Natural killer cell treated with Interleukin-12 subunit alpha and Interleukin-12 subunit beta and Interleukin-15 and Interleukin-18, amount 100 ng/mL, for 72 hours (primary cell): ENCODE results near the gene CFAP299. TPM values are rescaled to one million over a fixed set of nuclear protein-coding genes. Genes with fewer than 3 reads are reported as not detected.
"Not testable (repeated sequence)": the region's sequence is repeated elsewhere in the genome, so short reads cannot be mapped to it uniquely, and the experiment has no call there.

Experiments used
- ATAC-seq, 2 donors: fragments of 150-1000 bp; cut with Tn5 transposase in 1 of 2; sonication (Bioruptor Pico), chemical (Tn5 transposase) in 1 of 2; 2 replicates each; pipeline ENCODE4 v1.10.0; 2021
- DNase-seq: peaks from one replicate; pipeline ENCODE4 v3.0.0; 2022; ENCODE audit warnings: low spot score
- H3K27ac Mint-ChIP-seq, 2 donors: 1 replicate in 1 of 2; 2 replicates in 1 of 2; pipeline ENCODE4 v1.8.0; 2022; ENCODE audit warnings: mixed read lengths in 2 of 2, mild to moderate bottlenecking in 1 of 2, moderate library complexity in 1 of 2
- H3K27me3 Mint-ChIP-seq, 2 donors: 1 replicate in 1 of 2; 2 replicates in 1 of 2; pipeline ENCODE4 v1.8.0; 2022; ENCODE audit warnings: mixed read lengths in 2 of 2
- H3K36me3 Mint-ChIP-seq: one replicate; pipeline ENCODE4 v1.8.0; 2022; ENCODE audit warnings: mixed read lengths
- H3K4me1 Mint-ChIP-seq, 2 donors: 1 replicate in 1 of 2; 2 replicates in 1 of 2; pipeline ENCODE4 v1.8.0; 2022; ENCODE audit warnings: low read depth in 2 of 2, mixed read lengths in 2 of 2, mild to moderate bottlenecking in 1 of 2
- H3K4me3 Mint-ChIP-seq: one replicate; pipeline ENCODE4 v1.8.0; 2022; ENCODE audit warnings: mixed read lengths
- H3K9me3 Mint-ChIP-seq: 2 replicates; pipeline ENCODE4 v1.8.0; 2022; ENCODE audit warnings: mixed read lengths
- total RNA-seq, 2 donors: library from RNA; stranded (reverse); gene quantifications; one replicate each; pipeline ENCODE4 v1.2.3, GENCODE V29; 2022

CFAP299 gene
- total RNA-seq, 2 donors from 2014 or later, result not detected

GRCh38 chr4:80594701-80595100 is 259.2 kb downstream of the CFAP299 start:
- H3K27me3 Mint-ChIP-seq, result no peaks in the 10 kb centered on the region
- DNase-seq (no peak), ATAC-seq (no peak)
- no peaks in the 10 kb centered on the region for H3K36me3 Mint-ChIP-seq
- H3K27ac Mint-ChIP-seq, result no peak overlapping the region
- no peak overlapping the region for H3K4me3 Mint-ChIP-seq
- no peaks in the 10 kb centered on the region for H3K9me3 Mint-ChIP-seq
- no peaks in the 10 kb centered on the region for H3K4me1 Mint-ChIP-seq

DNA sequence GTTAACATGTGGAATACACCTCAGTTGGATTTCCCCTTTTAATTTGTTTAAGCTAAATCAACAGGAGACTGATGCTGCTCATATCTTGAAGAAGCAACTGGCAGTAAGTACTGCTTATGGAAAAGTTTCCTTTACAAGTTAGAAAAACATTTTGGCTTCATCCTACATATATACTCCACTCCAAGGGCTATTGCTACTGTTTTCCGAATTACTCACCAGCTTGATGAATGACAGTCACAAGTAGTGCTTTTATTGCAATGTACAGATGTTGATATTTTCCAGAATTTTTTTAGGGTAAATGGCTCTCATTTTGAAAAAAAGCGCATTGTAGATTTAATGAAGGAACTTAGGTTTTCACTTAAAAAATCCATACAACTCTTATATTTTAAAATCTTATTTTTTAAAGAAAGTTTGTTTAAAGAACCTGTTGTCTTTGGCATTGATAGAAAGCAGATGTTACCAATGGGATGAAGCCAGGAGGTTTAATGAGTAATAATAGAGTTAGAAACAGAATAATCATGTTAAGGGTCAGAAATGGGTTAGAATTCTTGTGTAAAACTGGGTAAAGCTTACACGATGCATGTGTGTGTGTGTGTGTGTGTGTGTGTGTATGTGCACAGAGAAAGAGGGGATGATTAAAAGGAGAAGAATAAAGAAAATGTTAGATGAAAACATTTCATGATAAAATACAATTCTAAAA is 272.9 kb downstream of the CFAP299 start:
- DNase-seq (no peak), ATAC-seq (no peak)
- Mint-ChIP-seq H3K27ac (no peak overlapping the region), H3K27me3 (peaks cover 8 to 12% of the 10 kb centered on the region in 2 donors), H3K4me3 (no peak overlapping the region), H3K4me1 (no peaks in the 10 kb centered on the region), H3K36me3 (no peaks in the 10 kb centered on the region), H3K9me3 (no peaks in the 10 kb centered on the region)

GRCh38 chr4:80610199-80610598 is 274.7 kb downstream of the CFAP299 start:
- no peak overlapping the region for H3K4me3 Mint-ChIP-seq
- H3K27ac Mint-ChIP-seq, result no peak overlapping the region
- H3K4me1 Mint-ChIP-seq, result no peaks in the 10 kb centered on the region
- ATAC-seq (no peak), DNase-seq (no peak)
- no peaks in the 10 kb centered on the region for H3K36me3 Mint-ChIP-seq
- H3K9me3 Mint-ChIP-seq, result no peaks in the 10 kb centered on the region
- peaks cover 8 to 12% of the 10 kb centered on the region in 2 donors for H3K27me3 Mint-ChIP-seq

DNA sequence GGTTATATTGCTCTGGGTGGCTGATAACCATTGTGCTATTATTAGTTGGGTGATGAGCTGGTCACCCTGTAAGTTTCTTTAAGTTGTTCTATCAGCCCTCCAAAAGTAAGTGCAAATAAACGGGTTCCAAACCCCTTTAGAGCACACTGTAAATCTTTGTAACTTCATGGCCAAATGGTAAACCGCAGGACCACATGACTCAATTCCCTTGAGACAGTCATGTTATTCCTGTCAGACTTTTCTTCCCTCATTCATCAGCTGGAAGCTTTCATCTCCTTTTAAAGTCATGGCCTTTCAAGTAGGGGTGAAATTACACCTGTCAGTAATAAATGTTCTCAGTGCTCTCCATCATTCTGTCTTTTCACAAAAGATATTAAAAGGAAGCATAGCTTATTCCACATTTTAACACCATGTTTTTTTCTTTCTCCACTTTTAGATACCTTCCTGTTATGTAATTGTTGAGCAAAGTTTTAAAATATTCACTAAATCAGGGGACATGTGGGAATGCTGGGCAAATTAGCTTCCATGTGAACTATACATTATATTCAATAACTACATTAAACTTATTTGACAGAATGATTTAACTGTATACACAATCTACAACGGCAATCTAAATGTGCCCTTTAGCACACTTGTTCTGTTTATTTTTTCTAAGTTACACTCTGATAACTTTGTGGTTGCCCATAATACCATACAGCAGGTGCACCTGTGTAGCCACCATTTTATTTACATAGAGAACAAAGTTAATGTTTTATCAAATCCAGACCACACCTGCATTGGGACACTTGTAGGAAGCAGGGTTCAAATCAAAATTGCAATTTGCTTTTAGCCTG is 275.5 kb downstream of the CFAP299 start:
- ATAC-seq (no peak), DNase-seq (no peak)
- H3K4me3 Mint-ChIP-seq, result no peak overlapping the region
- H3K36me3 Mint-ChIP-seq, result no peaks in the 10 kb centered on the region
- no peaks in the 10 kb centered on the region for H3K4me1 Mint-ChIP-seq
- H3K27me3 Mint-ChIP-seq, result peaks cover 8 to 12% of the 10 kb centered on the region in 2 donors
- H3K27ac Mint-ChIP-seq, result no peak overlapping the region
- H3K9me3 Mint-ChIP-seq, result no peaks in the 10 kb centered on the region

DNA sequence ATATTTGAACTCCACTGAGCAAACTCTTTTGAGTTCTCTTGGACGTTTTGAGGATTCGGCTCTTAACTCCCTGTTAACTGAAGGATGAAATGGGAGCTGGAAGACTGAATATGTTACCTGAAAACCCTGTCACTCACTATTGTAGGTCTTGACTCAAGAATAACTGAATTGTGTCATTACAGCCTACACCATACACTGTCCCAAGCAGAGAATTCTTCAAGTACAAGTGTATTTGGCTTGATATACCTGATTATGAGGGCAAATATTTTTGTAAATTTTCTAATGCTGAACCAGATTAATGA is 276.1 kb downstream of the CFAP299 start:
- H3K4me3 Mint-ChIP-seq, result no peak overlapping the region
- DNase-seq, result no peak
- H3K27ac Mint-ChIP-seq, result no peak overlapping the region
- no peaks in the 10 kb centered on the region for H3K4me1 Mint-ChIP-seq
- no peaks in the 10 kb centered on the region for H3K36me3 Mint-ChIP-seq
- no peak for ATAC-seq
- H3K9me3 Mint-ChIP-seq, result no peaks in the 10 kb centered on the region
- peaks cover 8 to 10% of the 10 kb centered on the region in 2 donors for H3K27me3 Mint-ChIP-seq

DNA sequence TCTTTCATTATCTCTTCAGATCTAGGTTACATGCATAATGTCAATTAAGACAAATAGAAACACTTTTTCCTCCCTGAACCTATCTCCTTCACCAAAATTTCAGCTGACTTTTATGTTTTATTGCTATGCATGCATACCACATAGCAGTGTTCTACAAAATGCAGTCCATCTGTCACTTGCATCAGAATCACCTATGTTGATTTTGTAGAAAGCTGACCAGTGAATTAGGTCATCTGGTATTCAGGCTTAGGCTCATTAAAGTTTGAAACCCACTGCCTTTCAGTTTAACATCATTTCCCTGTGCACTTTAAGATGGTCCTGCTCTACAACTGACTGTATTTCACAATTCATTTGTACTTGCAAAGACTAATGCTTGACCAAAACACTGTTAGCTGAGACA is 277.9 kb downstream of the CFAP299 start:
- Mint-ChIP-seq H3K4me3 (no peak overlapping the region), H3K36me3 (no peaks in the 10 kb centered on the region), H3K9me3 (no peaks in the 10 kb centered on the region), H3K4me1 (no peaks in the 10 kb centered on the region), H3K27me3 (peaks cover 4 to 7% of the 10 kb centered on the region in 2 donors), H3K27ac (no peak overlapping the region)
- ATAC-seq (no peak), DNase-seq (no peak)

DNA sequence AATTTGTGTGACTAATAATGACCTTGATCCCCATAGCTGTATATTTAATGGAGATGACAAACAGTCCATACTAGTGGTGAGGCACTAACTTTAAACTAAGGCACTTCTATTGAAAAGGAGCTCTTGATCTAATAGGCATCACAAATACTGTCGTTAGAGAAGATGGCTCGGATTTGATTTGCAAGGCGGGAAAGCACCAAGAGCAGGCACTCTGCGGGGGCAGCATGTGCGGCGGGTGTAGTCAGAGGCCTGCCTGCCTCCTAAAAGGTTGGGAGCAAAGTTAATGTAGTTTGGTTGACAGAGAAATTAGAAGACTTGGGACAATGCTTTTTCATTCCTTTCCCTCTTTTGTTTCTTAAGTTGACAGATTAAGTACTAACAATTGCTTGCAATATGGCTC is 278.8 kb downstream of the CFAP299 start:
- Mint-ChIP-seq H3K4me3 (no peak overlapping the region), H3K9me3 (no peaks in the 10 kb centered on the region), H3K36me3 (no peaks in the 10 kb centered on the region), H3K27ac (no peak overlapping the region), H3K4me1 (no peaks in the 10 kb centered on the region), H3K27me3 (peaks cover 2 to 7% of the 10 kb centered on the region in 2 donors)
- DNase-seq, result no peak
- no peak for ATAC-seq

DNA sequence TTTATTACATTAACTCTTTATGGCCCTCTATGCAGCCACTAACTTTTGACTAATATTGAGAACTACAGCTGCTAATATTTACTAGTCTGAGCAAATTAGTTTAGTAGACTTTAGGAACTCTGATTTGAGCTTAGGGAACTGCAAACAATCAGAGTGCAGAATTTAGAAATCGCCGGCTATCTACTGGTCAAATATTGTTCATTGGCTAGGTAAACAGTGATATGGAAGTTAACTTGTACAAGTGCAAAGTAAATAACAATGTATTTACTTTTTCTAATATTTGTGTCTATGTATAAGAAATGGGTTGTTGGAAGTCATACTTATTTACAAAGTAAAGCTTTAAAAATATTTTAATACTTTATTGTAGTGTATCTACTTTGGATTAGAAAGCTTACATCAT is 279.6 kb downstream of the CFAP299 start:
- no peak overlapping the region for H3K27ac Mint-ChIP-seq
- no peaks in the 10 kb centered on the region for H3K9me3 Mint-ChIP-seq
- DNase-seq, result no peak
- H3K27me3 Mint-ChIP-seq, result peaks cover 3 to 7% of the 10 kb centered on the region in 2 donors
- ATAC-seq, result no peak
- no peak overlapping the region for H3K4me3 Mint-ChIP-seq
- H3K36me3 Mint-ChIP-seq, result no peaks in the 10 kb centered on the region
- no peaks in the 10 kb centered on the region for H3K4me1 Mint-ChIP-seq

DNA sequence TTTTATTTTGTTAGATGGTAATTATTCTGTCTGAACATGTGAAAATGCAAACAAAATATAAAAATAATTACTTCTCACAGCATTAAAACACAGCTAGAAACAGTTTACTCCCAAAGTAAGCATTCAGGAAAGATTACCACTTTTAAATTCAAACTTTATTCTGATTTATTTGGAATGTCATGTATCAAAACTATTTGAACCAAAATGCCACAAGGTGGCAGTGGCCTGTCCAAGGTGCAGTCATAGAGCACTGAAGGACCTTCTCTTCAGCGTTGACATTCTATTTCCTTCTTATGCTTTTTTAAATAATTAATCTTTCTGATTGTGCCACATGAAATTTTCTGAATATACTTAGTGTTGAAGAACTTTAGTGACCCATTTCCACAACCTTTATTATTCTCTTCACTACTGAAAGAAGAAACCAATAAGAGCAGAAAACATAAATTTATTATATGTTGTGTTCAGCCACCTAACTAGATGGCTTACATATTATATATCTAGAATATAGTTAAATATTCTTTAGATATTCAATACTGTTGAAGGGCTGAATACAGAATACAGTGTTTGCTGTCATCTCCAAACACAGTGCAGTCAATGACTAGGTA is 283.6 kb downstream of the CFAP299 start:
- Mint-ChIP-seq H3K36me3 (peaks cover 15% of the 10 kb centered on the region), H3K9me3 (peaks cover 7% of the 10 kb centered on the region), H3K4me1 (no peaks in the 10 kb centered on the region), H3K27me3 (peaks cover 11 to 22% of the 10 kb centered on the region in 2 donors), H3K4me3 (no peak overlapping the region), H3K27ac (no peak overlapping the region)
- DNase-seq (no peak), ATAC-seq (no peak)

GRCh38 chr4:80631861-80632260 is 296.3 kb downstream of the CFAP299 start:
- H3K27me3 Mint-ChIP-seq, result peaks cover 0 to 7% of the 10 kb centered on the region in 2 donors
- H3K27ac Mint-ChIP-seq, result no peak overlapping the region
- H3K4me1 Mint-ChIP-seq, result no peaks in the 10 kb centered on the region
- no peaks in the 10 kb centered on the region for H3K36me3 Mint-ChIP-seq
- no peaks in the 10 kb centered on the region for H3K9me3 Mint-ChIP-seq
- ATAC-seq (no peak), DNase-seq (no peak)
- H3K4me3 Mint-ChIP-seq, result no peak overlapping the region

- Mint-ChIP-seq H3K4me3 (no peak overlapping the region), H3K4me1 (no peaks in the 10 kb centered on the region), H3K27me3 (no peaks in the 10 kb centered on the region), H3K9me3 (no peaks in the 10 kb centered on the region), H3K36me3 (no peaks in the 10 kb centered on the region), H3K27ac (no peak overlapping the region)
- no peak for DNase-seq
- no peak for ATAC-seq
These were observed 301.7 kb downstream of the CFAP299 start for GRCh38 chr4:80637190-80637589.

DNA sequence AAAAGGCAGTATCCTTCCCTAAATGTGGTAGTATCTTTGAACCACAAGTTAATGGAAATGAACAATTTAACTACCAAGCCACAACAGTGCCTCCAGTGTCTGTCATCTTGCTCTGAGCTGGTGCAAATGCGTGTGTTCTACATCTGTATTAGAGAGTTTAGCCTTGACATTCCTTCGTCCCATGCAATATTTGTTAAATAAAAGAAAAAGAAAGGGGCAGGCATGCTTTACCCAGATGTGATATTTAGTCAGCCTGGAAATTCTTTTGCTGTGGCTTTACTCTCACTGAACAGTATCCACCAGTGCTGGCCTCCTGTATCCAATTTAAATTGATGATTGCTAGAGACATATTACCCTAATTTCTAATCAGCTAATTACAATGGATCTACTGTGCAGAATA is 310.5 kb downstream of the CFAP299 start:
- no peak overlapping the region for H3K27ac Mint-ChIP-seq
- no peaks in the 10 kb centered on the region for H3K4me1 Mint-ChIP-seq
- no peak for DNase-seq
- H3K9me3 Mint-ChIP-seq, result no peaks in the 10 kb centered on the region
- ATAC-seq, result no peak
- peaks cover 7 to 11% of the 10 kb centered on the region in 2 donors for H3K27me3 Mint-ChIP-seq
- H3K4me3 Mint-ChIP-seq, result no peak overlapping the region
- no peaks in the 10 kb centered on the region for H3K36me3 Mint-ChIP-seq

DNA sequence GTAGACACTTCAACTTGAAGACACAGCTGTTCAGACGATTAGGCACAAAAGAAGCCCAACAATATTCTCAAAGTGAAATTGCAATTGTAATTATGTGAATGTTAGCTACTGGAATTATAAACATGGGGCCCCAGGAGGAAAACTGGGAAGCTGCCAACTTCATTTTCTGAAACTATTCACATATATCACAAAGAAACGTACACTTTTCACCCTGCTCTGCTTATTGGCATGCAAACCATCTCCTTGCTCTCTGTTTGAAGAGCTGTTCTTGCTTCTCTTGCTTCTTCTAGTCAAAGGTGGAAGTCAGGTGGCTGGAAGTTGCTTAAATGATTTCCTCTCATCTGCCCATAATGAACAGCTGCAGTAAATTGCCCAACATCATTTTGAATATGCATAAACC is 320.1 kb downstream of the CFAP299 start:
- DNase-seq, result no peak
- Mint-ChIP-seq H3K4me3 (no peak overlapping the region), H3K27ac (no peak overlapping the region), H3K9me3 (peaks cover 6% of the 10 kb centered on the region), H3K4me1 (no peaks in the 10 kb centered on the region), H3K36me3 (no peaks in the 10 kb centered on the region), H3K27me3 (peaks cover 7 to 18% of the 10 kb centered on the region in 2 donors)
- ATAC-seq, result no peak

DNA sequence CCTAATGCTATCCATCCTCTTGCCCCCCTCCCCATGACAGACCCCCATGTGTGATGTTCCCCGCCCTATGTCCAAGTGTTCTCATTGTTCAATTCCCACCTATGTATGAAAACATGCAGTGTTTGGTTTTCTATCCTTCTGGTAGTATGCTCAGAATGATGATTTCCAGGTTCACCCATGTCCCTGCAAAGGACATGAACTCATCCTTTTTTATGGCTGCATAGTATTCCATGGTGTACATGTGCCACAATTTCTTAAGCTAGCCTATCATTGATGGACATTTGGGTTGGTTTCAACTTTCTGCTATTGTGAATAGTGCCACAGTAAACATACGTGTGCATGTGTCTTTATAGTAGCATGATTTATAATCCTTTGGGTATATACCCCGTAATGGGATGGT is 334.6 kb downstream of the CFAP299 start:
- not testable (repeated sequence) for H3K4me3 Mint-ChIP-seq, ATAC-seq, DNase-seq, H3K4me1 Mint-ChIP-seq, H3K27ac Mint-ChIP-seq, H3K36me3 Mint-ChIP-seq, H3K9me3 Mint-ChIP-seq
- peaks cover 6 to 19% of the 10 kb centered on the region in 2 donors for H3K27me3 Mint-ChIP-seq
